GM12878 (cell line): Measurements from ENCODE around the gene GAD2. TPM values are rescaled to one million over a fixed set of nuclear protein-coding genes. Genes with fewer than 3 reads are reported as not detected.

Experiments used
- ATAC-seq: fragments of 200-7000 bp; cut with Tn5 transposase; 3 replicates; pipeline ENCODE4 v1.9.1; 2020; ENCODE audit warnings: mild to moderate bottlenecking, moderate library complexity
- BruUV-seq: library from RNA; stranded (reverse); fragments of 400-500 nt; replicated peaks from 2 replicates; lab custom pipeline; 2021; lab: Mats Ljungman, UMichigan
- CTCF ChIA-PET: fragments of 300-600 bp; sonication (Branson Sonifier 250); formaldehyde crosslinking; extraction: SDS; loops from one replicate; lab custom pipeline; 2021; ENCODE audit warnings: inconsistent platforms; lab: Yijun Ruan, JAX
- POLR2A ChIA-PET: fragments of 350-600 bp; formaldehyde crosslinking; extraction: SDS; loops from one replicate; lab custom pipeline; 2021; ENCODE audit warnings: inconsistent platforms; lab: Charles Lee
- RAD21 ChIA-PET: fragments of 300-600 bp; sonication (Branson Sonifier 250); formaldehyde crosslinking; loops from one replicate; lab custom pipeline; 2023; ENCODE audit warnings: antibody characterized with exemption; ENCODE audit not compliant: unreplicated experiment; lab: Charles Lee
- SMC1A ChIA-PET: fragments of 300-600 bp; sonication (Branson Sonifier 250); formaldehyde crosslinking; loops from one replicate; lab custom pipeline; 2023; ENCODE audit not compliant: unreplicated experiment, uncharacterized antibody; lab: Charles Lee
- DNase-seq: peaks from one replicate; pipeline ENCODE4 v3.0.0-alpha.2; 2011; ENCODE audit warnings: low read depth, low spot score
- FAIRE-seq: peaks from 3 replicates; lab custom pipeline; 2011; peaks lifted over from hg19 to GRCh38; lab: Jason Lieb, UNC
- H2AFZ ChIP-seq: 2 replicates; pipeline ENCODE4 v1.6.0; 2011; ENCODE audit warnings: low read depth, low read length, control low read depth; ENCODE audit not compliant: control insufficient read depth
- H3K27ac ChIP-seq: 2 replicates; pipeline ENCODE4 v1.5.1; 2011; ENCODE audit warnings: control low read depth; ENCODE audit not compliant: control insufficient read depth, insufficient read depth
- H3K27me3 ChIP-seq, 2 experiments: replicated peaks in 1 of 2; 2 replicates each; pipeline versions ENCODE4 v1.6.0 to v1.6.1; 2011; ENCODE audit warnings: low read length in 1 of 2; ENCODE audit not compliant: control insufficient read depth in 2 of 2, insufficient read depth in 2 of 2
- H3K36me3 ChIP-seq, 2 experiments: 2 replicates each; pipeline ENCODE4 v1.5.1; 2011; ENCODE audit warnings: low read length in 1 of 2; ENCODE audit not compliant: control insufficient read depth in 2 of 2, insufficient read depth in 2 of 2
- H3K4me1 ChIP-seq: 2 replicates; pipeline ENCODE4 v1.6.1; 2011; ENCODE audit warnings: mild to moderate bottlenecking, low read length, moderate library complexity, mixed read lengths; ENCODE audit not compliant: control insufficient read depth, insufficient read depth
- H3K4me2 ChIP-seq: 2 replicates; pipeline ENCODE4 v1.6.0; 2011; ENCODE audit warnings: control low read depth; ENCODE audit not compliant: control insufficient read depth, insufficient read depth
- H3K4me3 ChIP-seq: fragments of 200-600 bp; sonication (generic); 2 replicates; pipeline ENCODE4 v1.5.1; 2016
- H3K79me2 ChIP-seq: 2 replicates; pipeline ENCODE4 v1.6.0; 2011; ENCODE audit warnings: low read length; ENCODE audit not compliant: control insufficient read depth, insufficient read depth
- H3K9ac ChIP-seq: 2 replicates; pipeline ENCODE4 v1.8.0; 2011; ENCODE audit warnings: low read length, control low read depth, mixed read lengths; ENCODE audit not compliant: control insufficient read depth, insufficient read depth
- H3K9me3 ChIP-seq: replicated peaks from 3 replicates; pipeline ENCODE4 v1.5.1; 2011; ENCODE audit warnings: mild to moderate bottlenecking, low read length; ENCODE audit not compliant: control insufficient read depth, insufficient read depth
- H4K20me1 ChIP-seq: 2 replicates; pipeline ENCODE4 v1.6.0; 2011; ENCODE audit not compliant: control insufficient read depth, insufficient read depth
- EGR1 ChIP-seq, 2 experiments: IDR thresholded peaks; 1 replicate in 1 of 2; 2 replicates in 1 of 2; pipeline ENCODE4 v1.6.1; 2011 to 2012; ENCODE audit warnings: low read depth in 2 of 2, low read length in 2 of 2, borderline replicate concordance in 1 of 2, mild to moderate bottlenecking in 1 of 2, moderate library complexity in 1 of 2
- GATAD2B ChIP-seq: fragments of 450-650 bp; conservative IDR thresholded peaks from 2 replicates; pipeline ENCODE4 v1.6.1; 2017; ENCODE audit warnings: low read depth, mild to moderate bottlenecking, moderate library complexity
- KAT2A ChIP-seq: conservative IDR thresholded peaks from 2 replicates; pipeline ENCODE4 v1.6.1; 2011; ENCODE audit warnings: low read depth, low read length; ENCODE audit not compliant: control insufficient read depth
- MAX ChIP-seq: IDR thresholded peaks from 2 replicates; pipeline ENCODE4 v1.6.1; 2012; ENCODE audit warnings: low read depth, low read length, improper control_type of control experiment
- PAX8 ChIP-seq: fragments of 450-650 bp; IDR thresholded peaks from 2 replicates; pipeline ENCODE4 v1.6.1; 2017; ENCODE audit warnings: mild to moderate bottlenecking, moderate library complexity
- PBX3 ChIP-seq: IDR thresholded peaks from 2 replicates; pipeline ENCODE4 v1.6.1; 2011; ENCODE audit warnings: mild to moderate bottlenecking, low read depth, low read length, moderate library complexity; ENCODE audit not compliant: insufficient replicate concordance
- RAD21 ChIP-seq: IDR thresholded peaks from 2 replicates; pipeline ENCODE4 v1.6.1; 2011; ENCODE audit warnings: mild to moderate bottlenecking, low read depth, low read length, moderate library complexity; ENCODE audit not compliant: insufficient read depth
- RB1 ChIP-seq: fragments of 450-650 bp; formaldehyde crosslinking; IDR thresholded peaks from 2 replicates; pipeline ENCODE4 v1.6.1; 2017; ENCODE audit warnings: mild to moderate bottlenecking, borderline replicate concordance
- RCOR1 ChIP-seq: conservative IDR thresholded peaks from 2 replicates; pipeline ENCODE4 v1.6.1; 2012; ENCODE audit warnings: low read depth, low read length, improper control_type of control experiment
- WGBS: methylation state at CpG from one replicate; pipeline ENCODE4 v1.1.6; 2016; ENCODE audit warnings: low lambda C conversion rate; ENCODE audit not compliant: insufficient replicate concordance, insufficient coverage; ENCODE audit errors: missing lambda C conversion rate; 5-methylcytosine and 5-hydroxymethylcytosine counted together
- in situ Hi-C: fragments of 300-500 bp; cut with MboI; formaldehyde crosslinking; loops from 9 replicates; pipeline ENCODE4 v1.14.3; 2018; ENCODE audit warnings: mixed read lengths
- intact Hi-C: fragments of 100-400 bp; cut with micrococcal nuclease; formaldehyde crosslinking; loops from one replicate; pipeline ENCODE4 v1.14.2; 2022; ENCODE audit not compliant: unreplicated experiment
- polyA plus RNA-seq, 11 experiments: library from polyadenylated mRNA; depleted of rRNA in 4 of 11; unstranded in 6 of 11; stranded (reverse) in 5 of 11; fragments of >200 nt; fragmentation: Nextera tagmentation in 4 of 11; fragmentation: Illumina TruSeq in 1 of 11; extraction: Ambion mirVana in 4 of 11; extraction: Trizol in 1 of 11; gene quantifications; 1 replicate in 1 of 11; 2 replicates in 10 of 11; pipeline versions ENCODE4 v1.2.1 to v1.2.3, GENCODE V29; 2011 to 2016; ENCODE audit warnings: inconsistent platforms in 2 of 11, missing spikeins in 2 of 11, low read depth in 1 of 11
- total RNA-seq, 4 experiments: library from RNA; depleted of rRNA in 3 of 4; stranded (reverse); fragments of >200 nt in 3 of 4; fragmentation: Illumina TruSeq in 1 of 4; extraction: Trizol in 1 of 4; gene quantifications; 2 replicates each; pipeline versions ENCODE4 v1.2.1 to v1.2.3, GENCODE V29; 2013 to 2021
- TF ChIP-seq, protein P1 (sequence below): IDR thresholded peaks from 2 replicates; pipeline ENCODE4 v1.6.1; 2012; ENCODE audit warnings: low read depth, low read length, improper control_type of control experiment

Gene GAD2
- total and polyA plus RNA-seq, 10 of the 15 experiments (the other 5 are each of a cell fraction or from before 2014, with no cell fraction given): not detected

- Histone ChIP-seq H3K27me3 (no peaks in the 10 kb centered on the region), H3K79me2 (no peaks in the 10 kb centered on the region), H3K4me1 (no peaks in the 10 kb centered on the region), H3K4me3 (no peak overlapping the region), H2AFZ (no peak overlapping the region), H3K4me2 (no peak overlapping the region), H3K27ac (no peak overlapping the region), H4K20me1 (no peaks in the 10 kb centered on the region), H3K36me3 (no peaks in the 10 kb centered on the region), H3K9me3 (no peaks in the 10 kb centered on the region), H3K9ac (no peak overlapping the region)
- in situ Hi-C loops (no loop called here), intact Hi-C loops (no loop called here)
- TF ChIP-seq RAD21 (no peak), PBX3 (no peak), EGR1 (IDR thresholded peaks at IDR 0.05; ENCODE audit: borderline replicate concordance in 1 of 2, low read depth in 2 of 2, low read length in 2 of 2) (no peak), RCOR1 (no peak), PAX8 (no peak), RB1 (no peak), GATAD2B (no peak), KAT2A (no peak), MAX (no peak)
- TF ChIP-seq, protein P1, sequence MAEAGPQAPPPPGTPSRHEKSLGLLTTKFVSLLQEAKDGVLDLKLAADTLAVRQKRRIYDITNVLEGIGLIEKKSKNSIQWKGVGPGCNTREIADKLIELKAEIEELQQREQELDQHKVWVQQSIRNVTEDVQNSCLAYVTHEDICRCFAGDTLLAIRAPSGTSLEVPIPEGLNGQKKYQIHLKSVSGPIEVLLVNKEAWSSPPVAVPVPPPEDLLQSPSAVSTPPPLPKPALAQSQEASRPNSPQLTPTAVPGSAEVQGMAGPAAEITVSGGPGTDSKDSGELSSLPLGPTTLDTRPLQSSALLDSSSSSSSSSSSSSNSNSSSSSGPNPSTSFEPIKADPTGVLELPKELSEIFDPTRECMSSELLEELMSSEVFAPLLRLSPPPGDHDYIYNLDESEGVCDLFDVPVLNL: no peak
- CTCF ChIA-PET: no interaction called here
- FAIRE-seq (no peak), DNase-seq (no peak), ATAC-seq (no peak)
- SMC1A ChIA-PET: no interaction called here
- no TSS peak for BruUV-seq
- RAD21 ChIA-PET: no interaction called here
- WGBS: 38% methylated on average over 2 of the region's 2 CpGs
- POLR2A ChIA-PET: no interaction called here
Observed at GRCh38 chr10:26197248-26197647, 19.3 kb upstream of the GAD2 start.
